K562 (cell line): ENCODE measurements around the gene GRK1. TPM values are rescaled to one million over a fixed set of nuclear protein-coding genes. Genes with fewer than 3 reads are reported as not detected.

Source experiments
- ATAC-seq: fragments of 200-7000 bp; cut with Tn5 transposase; 3 replicates; pipeline ENCODE4 v1.9.1; 2020; ENCODE audit warnings: moderate library complexity
- BruUV-seq: library from RNA; stranded (reverse); fragments of 400-500 nt; replicated peaks from 2 replicates; lab custom pipeline; 2021; lab: Mats Ljungman, UMichigan
- CTCF ChIA-PET: fragments of 300-600 bp; formaldehyde crosslinking; extraction: SDS; loops from one replicate; lab custom pipeline; 2021; ENCODE audit warnings: low intra/inter-chr PET ratio; lab: Yijun Ruan, JAX
- POLR2A ChIA-PET: fragments of 300-600, 350-650 bp; sonication (Branson Sonifier 250); formaldehyde crosslinking; extraction: SDS; loops from one replicate; lab custom pipeline; 2021; ENCODE audit warnings: antibody characterized with exemption, inconsistent platforms; lab: Yijun Ruan, JAX
- DNase-seq, 4 experiments: peaks; one replicate each; pipeline versions ENCODE4 v3.0.0 to v3.0.0-alpha.2; 2011 to 2018; ENCODE audit warnings: low spot score in 3 of 4, mixed read lengths in 3 of 4; ENCODE audit errors: extremely low read depth in 1 of 4
- FAIRE-seq: peaks from 2 replicates; lab custom pipeline; 2011; peaks lifted over from hg19 to GRCh38; lab: Jason Lieb, UNC
- H2AFZ ChIP-seq: 2 replicates; pipeline ENCODE4 v1.6.0; 2011; ENCODE audit warnings: low read depth, low read length, control low read depth, inconsistent platforms
- H3K27ac ChIP-seq: fragments of 200-600 bp; 3 replicates; pipeline ENCODE4 v1.8.0; 2011; ENCODE audit warnings: low read depth, mild to moderate bottlenecking, control low read depth, inconsistent platforms, low read length, moderate library complexity, mixed read lengths; ENCODE audit errors: extremely low read depth
- H3K27me3 ChIP-seq, 2 experiments: fragments of 300-600 bp in 1 of 2; 2 replicates in 1 of 2; 3 replicates in 1 of 2; pipeline versions ENCODE4 v1.6.0 to v1.8.0; 2011; ENCODE audit warnings: inconsistent platforms in 2 of 2, low read length in 2 of 2, mild to moderate bottlenecking in 1 of 2, mixed read lengths in 1 of 2, moderate library complexity in 1 of 2; ENCODE audit not compliant: control insufficient read depth in 2 of 2, insufficient read depth in 2 of 2
- H3K36me3 ChIP-seq: fragments of 300-600 bp; 3 replicates; pipeline ENCODE4 v1.8.0; 2011; ENCODE audit warnings: mild to moderate bottlenecking, low read length, inconsistent platforms; ENCODE audit not compliant: control insufficient read depth, insufficient read depth
- H3K4me1 ChIP-seq, 2 experiments: fragments of 200-600 bp in 1 of 2; replicated peaks in 1 of 2; 2 replicates in 1 of 2; 3 replicates in 1 of 2; pipeline versions ENCODE4 v1.5.1 to v1.8.0; 2011; ENCODE audit warnings: inconsistent platforms in 2 of 2, low read length in 2 of 2, mild to moderate bottlenecking in 1 of 2, mixed read lengths in 1 of 2, moderate library complexity in 1 of 2; ENCODE audit not compliant: control insufficient read depth in 2 of 2, insufficient read depth in 2 of 2
- H3K4me2 ChIP-seq: 2 replicates; pipeline ENCODE4 v1.6.1; 2011; ENCODE audit warnings: low read length, control low read depth, inconsistent platforms, mixed read lengths; ENCODE audit not compliant: insufficient read depth
- H3K4me3 ChIP-seq: fragments of 200-600 bp; sonication (generic), shearing (Covaris generic); 2 replicates; pipeline ENCODE4 v1.5.1; 2016; ENCODE audit warnings: control low read depth, inconsistent platforms
- H3K79me2 ChIP-seq: fragments of 200-600 bp; 3 replicates; pipeline ENCODE4 v1.8.0; 2011; ENCODE audit warnings: low read length, inconsistent platforms; ENCODE audit not compliant: control insufficient read depth, insufficient read depth
- H3K9ac ChIP-seq, 2 experiments: 2 replicates each; pipeline versions ENCODE4 v1.6.0 to v1.6.1; 2011; ENCODE audit warnings: low read depth in 2 of 2, low read length in 2 of 2, control low read depth in 1 of 2, inconsistent platforms in 1 of 2, mild to moderate bottlenecking in 1 of 2, mixed read lengths in 1 of 2; ENCODE audit not compliant: insufficient read depth in 1 of 2
- H3K9me1 ChIP-seq: one replicate; pipeline ENCODE4 v1.6.0; 2011; ENCODE audit warnings: inconsistent platforms, mild to moderate bottlenecking, low read length, moderate library complexity; ENCODE audit not compliant: control insufficient read depth, insufficient read depth
- H3K9me3 ChIP-seq: replicated peaks from 2 replicates; pipeline ENCODE4 v1.5.1; 2011; ENCODE audit warnings: low read depth, low read length, inconsistent platforms; ENCODE audit not compliant: control insufficient read depth, insufficient read depth
- H4K20me1 ChIP-seq: replicated peaks from 2 replicates; pipeline ENCODE4 v1.6.1; 2011; ENCODE audit warnings: low read length, inconsistent platforms, mixed read lengths; ENCODE audit not compliant: control insufficient read depth, insufficient read depth
- EHMT2 ChIP-seq: fragments of 450-650 bp; IDR thresholded peaks from 2 replicates; pipeline ENCODE4 v1.6.1; 2018; ENCODE audit warnings: antibody characterized with exemption
- FOXK2 ChIP-seq, 2 experiments: fragments of 450-650 bp; IDR thresholded peaks in 1 of 2; conservative IDR thresholded peaks in 1 of 2; 2 replicates each; pipeline ENCODE4 v1.6.1; 2016; ENCODE audit warnings: low read depth in 2 of 2, mild to moderate bottlenecking in 1 of 2
- HNRNPL ChIP-seq: fragments of 200-400 bp; formaldehyde crosslinking; IDR thresholded peaks from 2 replicates; pipeline ENCODE4 v1.6.1; 2017; ENCODE audit warnings: low read depth, mild to moderate bottlenecking, low read length
- ILF3 ChIP-seq: fragments of 450-650 bp; IDR thresholded peaks from 2 replicates; pipeline ENCODE4 v1.6.1; 2018; ENCODE audit warnings: antibody characterized with exemption, mild to moderate bottlenecking, moderate library complexity, borderline replicate concordance
- PHB ChIP-seq: fragments of 250-450 bp; sonication (Bioruptor Pico); IDR thresholded peaks from 2 replicates; pipeline ENCODE4 v1.5.0; 2021
- STAT5B ChIP-seq: fragments of 250-450 bp; sonication (Bioruptor Pico); IDR thresholded peaks from 2 replicates; pipeline ENCODE4 v1.8.0; 2021; ENCODE audit warnings: mild to moderate bottlenecking, inconsistent platforms
- WHSC1 ChIP-seq: IDR thresholded peaks from one replicate; pipeline ENCODE4 v1.6.1; 2012; ENCODE audit warnings: low read length, control low read depth, inconsistent platforms
- ZNF23 ChIP-seq: fragments of 250-450 bp; sonication (Bioruptor Pico); IDR thresholded peaks from 2 replicates; pipeline ENCODE4 v1.4.0; 2020; ENCODE audit warnings: mild to moderate bottlenecking
- ZNF668 ChIP-seq: fragments of 250-450 bp; sonication (Bioruptor Pico); IDR thresholded peaks from 2 replicates; pipeline ENCODE4 v1.8.0; 2022; ENCODE audit warnings: mild to moderate bottlenecking, inconsistent platforms
- ZNF830 ChIP-seq: fragments of 250-450 bp; sonication (Bioruptor Pico); IDR thresholded peaks from 2 replicates; pipeline ENCODE4 v1.5.0; 2021; ENCODE audit warnings: mild to moderate bottlenecking
- WGBS: fragments of 100-300 bp; shearing (Covaris generic); methylation state at CpG from one replicate; pipeline ENCODE4 v1.1.6; 2016; ENCODE audit warnings: low coverage, mixed read lengths; ENCODE audit not compliant: insufficient coverage; ENCODE audit errors: missing lambda C conversion rate; 5-methylcytosine and 5-hydroxymethylcytosine counted together
- in situ Hi-C: fragments of 300-500 bp; cut with MboI; formaldehyde crosslinking; loops from 4 replicates; pipeline ENCODE4 v1.15.0; 2018; ENCODE audit warnings: inconsistent platforms, mixed read lengths
- intact Hi-C: fragments of 100-400 bp; cut with micrococcal nuclease; formaldehyde crosslinking; loops from 2 replicates; pipeline ENCODE4 v1.14.2; 2022
- polyA plus RNA-seq, 8 experiments: library from polyadenylated mRNA; depleted of rRNA in 4 of 8; stranded (reverse) in 5 of 8; unstranded in 3 of 8; fragments of >200 nt; fragmentation: Nextera tagmentation in 2 of 8; fragmentation: Illumina TruSeq in 1 of 8; extraction: Ambion mirVana in 2 of 8; extraction: Trizol in 1 of 8; gene quantifications; 2 replicates each; pipeline versions ENCODE4 v1.2.1 to v1.2.3, GENCODE V29; 2011 to 2014; ENCODE audit warnings: inconsistent platforms in 1 of 8, missing spikeins in 1 of 8
- total RNA-seq, 7 experiments: library from RNA; depleted of rRNA in 6 of 7; stranded (reverse); fragments of >200 nt in 6 of 7; fragmentation: Illumina TruSeq in 2 of 7; extraction: Trizol in 2 of 7; gene quantifications; 2 replicates each; pipeline versions ENCODE4 v1.2.1 to v1.2.3, GENCODE V29; 2011 to 2021; ENCODE audit warnings: low replicate concordance in 1 of 7
- TF ChIP-seq, protein P1 (sequence below): fragments of 450-650 bp; IDR thresholded peaks from 2 replicates; pipeline ENCODE4 v1.6.1; 2017; ENCODE audit warnings: antibody characterized with exemption
- TF ChIP-seq, protein P2 (sequence below): sonication (generic); formaldehyde crosslinking; IDR thresholded peaks from 2 replicates; pipeline ENCODE4 v1.4.0; 2020; ENCODE audit warnings: mild to moderate bottlenecking, missing genetic modification reagents
- TF ChIP-seq, protein P3 (sequence below): fragments of 450-650 bp; IDR thresholded peaks from 2 replicates; pipeline ENCODE4 v1.7.1; 2018; ENCODE audit warnings: mild to moderate bottlenecking, low read depth; ENCODE audit not compliant: partially characterized antibody

The GRK1 gene
- total and polyA plus RNA-seq, 9 of the 15 experiments (the other 6 are each of a cell fraction or from before 2014, with no cell fraction given), result 0.09 TPM; not detected in 8

DNA sequence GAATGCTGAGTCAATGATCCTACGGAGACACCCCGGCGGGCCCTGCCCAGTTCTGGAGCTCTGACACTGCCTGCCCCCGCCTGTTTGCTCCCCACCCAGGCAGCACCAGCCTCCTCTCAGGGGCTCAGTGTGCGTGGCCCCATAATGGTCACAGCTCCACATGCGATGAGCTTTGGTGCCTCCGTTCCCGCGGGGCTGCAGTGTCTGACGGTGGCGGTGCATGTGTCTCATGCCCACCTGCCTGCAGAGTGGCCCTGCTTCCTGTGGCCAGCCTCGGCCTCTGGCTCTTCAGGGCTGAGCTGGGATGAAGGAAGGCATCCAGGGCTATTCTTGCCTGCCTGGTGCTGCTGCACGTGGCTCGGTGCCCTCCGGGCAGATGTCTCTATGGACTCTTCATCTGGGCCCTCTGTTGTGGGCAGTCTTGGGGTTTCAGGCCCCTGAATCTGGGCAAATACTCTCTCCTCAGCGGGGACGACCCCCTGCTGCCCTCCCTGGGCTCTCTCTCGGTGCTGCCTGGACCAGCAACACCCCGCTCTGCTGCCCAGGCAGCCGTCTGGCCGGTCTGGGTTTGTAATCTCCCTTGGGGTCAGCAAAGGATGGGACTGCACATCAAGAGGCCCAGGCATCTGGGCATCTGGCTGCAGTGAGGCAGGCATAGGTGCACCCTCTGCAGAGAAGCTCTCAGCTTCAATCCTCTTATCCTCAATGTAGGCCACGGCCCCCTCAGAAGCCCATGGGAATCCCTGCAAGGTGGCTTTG is 72.7 kb downstream of the GRK1 start (continued):
- TF ChIP-seq WHSC1 (no peak), PHB (CRISPR knock-in tag) (no peak), HNRNPL (no peak), FOXK2 (conservative IDR thresholded peaks at IDR 0.05 in 1 of 2, IDR thresholded peaks at IDR 0.05 in 1 of 2; ENCODE audit: low read depth in 2 of 2) (no peak)

DNA sequence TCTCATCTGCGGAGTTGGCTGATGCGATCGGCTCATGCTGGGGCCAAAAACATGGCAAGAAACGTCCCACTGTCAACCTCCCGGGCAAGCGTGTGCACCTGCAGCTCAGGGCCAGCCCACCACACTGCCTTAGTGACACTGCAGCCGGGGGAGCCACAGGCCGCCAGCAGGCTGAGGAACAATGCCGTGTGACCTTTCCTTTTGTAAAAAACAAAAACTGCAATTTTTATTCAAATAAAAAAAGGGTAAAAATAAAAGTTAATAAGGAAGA is 73.2 kb downstream of the GRK1 start:
- no peak for FAIRE-seq
- no peaks in the 10 kb centered on the region for H3K9me3 ChIP-seq
- H3K4me3 ChIP-seq, result no peak overlapping the region
- in situ Hi-C loops (loop anchor here (5.0 kb wide), 1 partner anchor 68 kb away; no protein-coding TSS in a partner anchor), intact Hi-C loops (no loop called here)
- WGBS, result 0% methylated on average over 7 of the region's 9 CpGs
- H3K4me1 ChIP-seq, result peaks cover 0 to 16% of the 10 kb centered on the region in 2 experiments; a peak in 1 of 5 replicates
- peaks cover 20 to 65% of the 10 kb centered on the region in 2 experiments; a peak in 4 of 5 replicates for H3K27me3 ChIP-seq
- no peaks in the 10 kb centered on the region for H3K79me2 ChIP-seq
- no peak for ATAC-seq
- H3K36me3 ChIP-seq, result no peaks in the 10 kb centered on the region
- H3K27ac ChIP-seq, result no peak overlapping the region
- DNase-seq, result no peak
- BruUV-seq, result no TSS peak
- ChIA-PET POLR2A (interaction anchor here (0.6 kb wide), 1 partner anchor 222 kb away, joined by 3 read pairs; no protein-coding TSS in a partner anchor), CTCF (no interaction called here)
- H3K4me2 ChIP-seq, result no peak overlapping the region
- no peak overlapping the region for H2AFZ ChIP-seq
- no peak overlapping the region for H3K9ac ChIP-seq
- H4K20me1 ChIP-seq, result no peaks in the 10 kb centered on the region
- no peaks in the 10 kb centered on the region for H3K9me1 ChIP-seq
- TF ChIP-seq ZNF830 (CRISPR knock-in tag) (no peak), ZNF668 (CRISPR knock-in tag) (no peak), ILF3 (no peak), ZNF23 (CRISPR knock-in tag) (no peak), STAT5B (no peak), EHMT2 (no peak)
- TF ChIP-seq, protein P1, sequence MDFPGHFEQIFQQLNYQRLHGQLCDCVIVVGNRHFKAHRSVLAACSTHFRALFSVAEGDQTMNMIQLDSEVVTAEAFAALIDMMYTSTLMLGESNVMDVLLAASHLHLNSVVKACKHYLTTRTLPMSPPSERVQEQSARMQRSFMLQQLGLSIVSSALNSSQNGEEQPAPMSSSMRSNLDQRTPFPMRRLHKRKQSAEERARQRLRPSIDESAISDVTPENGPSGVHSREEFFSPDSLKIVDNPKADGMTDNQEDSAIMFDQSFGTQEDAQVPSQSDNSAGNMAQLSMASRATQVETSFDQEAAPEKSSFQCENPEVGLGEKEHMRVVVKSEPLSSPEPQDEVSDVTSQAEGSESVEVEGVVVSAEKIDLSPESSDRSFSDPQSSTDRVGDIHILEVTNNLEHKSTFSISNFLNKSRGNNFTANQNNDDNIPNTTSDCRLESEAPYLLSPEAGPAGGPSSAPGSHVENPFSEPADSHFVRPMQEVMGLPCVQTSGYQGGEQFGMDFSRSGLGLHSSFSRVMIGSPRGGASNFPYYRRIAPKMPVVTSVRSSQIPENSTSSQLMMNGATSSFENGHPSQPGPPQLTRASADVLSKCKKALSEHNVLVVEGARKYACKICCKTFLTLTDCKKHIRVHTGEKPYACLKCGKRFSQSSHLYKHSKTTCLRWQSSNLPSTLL, result no peak
- TF ChIP-seq, protein P2, sequence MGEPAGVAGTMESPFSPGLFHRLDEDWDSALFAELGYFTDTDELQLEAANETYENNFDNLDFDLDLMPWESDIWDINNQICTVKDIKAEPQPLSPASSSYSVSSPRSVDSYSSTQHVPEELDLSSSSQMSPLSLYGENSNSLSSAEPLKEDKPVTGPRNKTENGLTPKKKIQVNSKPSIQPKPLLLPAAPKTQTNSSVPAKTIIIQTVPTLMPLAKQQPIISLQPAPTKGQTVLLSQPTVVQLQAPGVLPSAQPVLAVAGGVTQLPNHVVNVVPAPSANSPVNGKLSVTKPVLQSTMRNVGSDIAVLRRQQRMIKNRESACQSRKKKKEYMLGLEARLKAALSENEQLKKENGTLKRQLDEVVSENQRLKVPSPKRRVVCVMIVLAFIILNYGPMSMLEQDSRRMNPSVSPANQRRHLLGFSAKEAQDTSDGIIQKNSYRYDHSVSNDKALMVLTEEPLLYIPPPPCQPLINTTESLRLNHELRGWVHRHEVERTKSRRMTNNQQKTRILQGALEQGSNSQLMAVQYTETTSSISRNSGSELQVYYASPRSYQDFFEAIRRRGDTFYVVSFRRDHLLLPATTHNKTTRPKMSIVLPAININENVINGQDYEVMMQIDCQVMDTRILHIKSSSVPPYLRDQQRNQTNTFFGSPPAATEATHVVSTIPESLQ (CRISPR knock-in tag), result no peak
- TF ChIP-seq, protein P3, sequence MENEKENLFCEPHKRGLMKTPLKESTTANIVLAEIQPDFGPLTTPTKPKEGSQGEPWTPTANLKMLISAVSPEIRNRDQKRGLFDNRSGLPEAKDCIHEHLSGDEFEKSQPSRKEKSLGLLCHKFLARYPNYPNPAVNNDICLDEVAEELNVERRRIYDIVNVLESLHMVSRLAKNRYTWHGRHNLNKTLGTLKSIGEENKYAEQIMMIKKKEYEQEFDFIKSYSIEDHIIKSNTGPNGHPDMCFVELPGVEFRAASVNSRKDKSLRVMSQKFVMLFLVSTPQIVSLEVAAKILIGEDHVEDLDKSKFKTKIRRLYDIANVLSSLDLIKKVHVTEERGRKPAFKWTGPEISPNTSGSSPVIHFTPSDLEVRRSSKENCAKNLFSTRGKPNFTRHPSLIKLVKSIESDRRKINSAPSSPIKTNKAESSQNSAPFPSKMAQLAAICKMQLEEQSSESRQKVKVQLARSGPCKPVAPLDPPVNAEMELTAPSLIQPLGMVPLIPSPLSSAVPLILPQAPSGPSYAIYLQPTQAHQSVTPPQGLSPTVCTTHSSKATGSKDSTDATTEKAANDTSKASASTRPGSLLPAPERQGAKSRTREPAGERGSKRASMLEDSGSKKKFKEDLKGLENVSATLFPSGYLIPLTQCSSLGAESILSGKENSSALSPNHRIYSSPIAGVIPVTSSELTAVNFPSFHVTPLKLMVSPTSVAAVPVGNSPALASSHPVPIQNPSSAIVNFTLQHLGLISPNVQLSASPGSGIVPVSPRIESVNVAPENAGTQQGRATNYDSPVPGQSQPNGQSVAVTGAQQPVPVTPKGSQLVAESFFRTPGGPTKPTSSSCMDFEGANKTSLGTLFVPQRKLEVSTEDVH, result no peak
